Measurements from ENCODE around the gene TWIST1. TPM values are rescaled to one million over a fixed set of nuclear protein-coding genes. Genes with fewer than 3 reads are reported as not detected.

The TWIST1 gene
- total RNA-seq, 1 donor from 2014 or later = 11.5 TPM

GRCh38 chr7:19144661-19145433 is 27.4 kb upstream of the TWIST1 start, which contains the start of gene FERD3L:
FERD3L (minus strand) TSS chr7:19145421; CDS start chr7:19145362, 59 bp downstream.
- no peaks in the 10 kb centered on the region for H3K27me3 ChIP-seq
- intact Hi-C loops (cut with DNase I) = no loop called here

DNA sequence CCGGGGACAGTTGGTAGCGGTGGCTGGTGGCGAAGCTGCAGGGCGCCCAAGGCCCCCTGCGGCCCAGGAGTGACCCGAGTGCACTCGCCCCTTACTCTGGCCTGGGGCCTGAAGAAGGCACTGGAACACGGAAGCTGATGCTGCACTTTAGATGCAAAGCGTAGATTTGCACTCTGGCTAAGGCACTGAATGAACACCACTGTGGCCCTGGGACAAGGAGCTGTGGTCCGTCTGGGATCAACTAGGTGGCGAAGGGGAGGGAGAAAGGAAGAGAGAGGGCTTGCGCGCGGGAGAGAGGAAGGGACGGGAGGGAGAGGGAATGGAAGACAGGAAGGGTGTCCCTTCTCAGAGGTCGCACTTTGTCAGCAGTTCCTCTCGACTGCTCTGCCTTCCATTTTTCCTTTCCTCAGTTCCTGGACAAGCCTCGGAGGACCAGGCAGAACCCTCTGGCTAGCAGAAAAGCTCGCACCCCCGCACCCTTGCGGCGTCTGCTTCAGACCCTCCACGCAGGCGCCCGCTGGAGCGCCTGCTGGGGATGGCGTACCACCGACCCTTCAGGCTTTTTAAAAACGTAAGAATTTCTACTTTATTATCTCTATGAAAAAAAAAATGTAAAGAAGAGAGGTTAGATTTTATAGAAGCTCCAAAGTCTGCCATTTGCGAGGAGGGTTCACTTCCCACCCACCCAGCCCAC is 26.6 kb upstream of the TWIST1 start:
- intact Hi-C loops (cut with DNase I) = no loop called here
- Histone ChIP-seq H3K27ac (no peak overlapping the region), H3K4me3 (no peak overlapping the region), H3K27me3 (no peaks in the 10 kb centered on the region), H3K36me3 (no peaks in the 10 kb centered on the region), H3K4me1 (peaks cover 6% of the 10 kb centered on the region), H3K9me3 (no peaks in the 10 kb centered on the region)
- no peak for DNase-seq (ENCODE audit: extremely low spot score in 2 of 2)
- TF ChIP-seq CTCF (IDR thresholded peaks at IDR 0.05) (no peak), POLR2AphosphoS5 (IDR thresholded peaks at IDR 0.05; ENCODE audit: insufficient read depth in 1 of 2, low read depth in 1 of 2) (no peak), POLR2A (IDR thresholded peaks at IDR 0.05) (no peak)

More at GRCh38 chr7:19144661-19145433, 27.4 kb upstream of the TWIST1 start, which contains the start of gene FERD3L:
- TF ChIP-seq CTCF (IDR thresholded peaks at IDR 0.05) (no peak), POLR2AphosphoS5 (IDR thresholded peaks at IDR 0.05; ENCODE audit: insufficient read depth in 1 of 2, low read depth in 1 of 2) (no peak), POLR2A (IDR thresholded peaks at IDR 0.05) (no peak)
- Histone ChIP-seq H3K9me3 (no peaks in the 10 kb centered on the region), H3K36me3 (no peaks in the 10 kb centered on the region), H3K4me1 (peaks cover 6% of the 10 kb centered on the region), H3K27ac (no peak within 1 kb of the TSS), H3K4me3 (peak within 1 kb of the TSS in 1 of 2 donors; percentile 13)
- DNase-seq (ENCODE audit: extremely low spot score in 2 of 2) = no peak

- DNase-seq (ENCODE audit: extremely low spot score in 2 of 2) = no peak
- no peaks in the 10 kb centered on the region for H3K27me3 ChIP-seq
- H3K4me1 ChIP-seq = peaks cover 6% of the 10 kb centered on the region
- no peaks in the 10 kb centered on the region for H3K9me3 ChIP-seq
- no peak for TF ChIP-seq POLR2A (IDR thresholded peaks at IDR 0.05)
- no peak for TF ChIP-seq CTCF (IDR thresholded peaks at IDR 0.05)
- TF ChIP-seq POLR2AphosphoS5 (IDR thresholded peaks at IDR 0.05; ENCODE audit: insufficient read depth in 1 of 2, low read depth in 1 of 2) = no peak
- H3K27ac ChIP-seq = no peak overlapping the region
- H3K36me3 ChIP-seq = no peaks in the 10 kb centered on the region
- H3K4me3 ChIP-seq = no peak overlapping the region
- intact Hi-C loops (cut with DNase I) = no loop called here
Measured at GRCh38 chr7:19139706-19140327, 22.4 kb upstream of the TWIST1 start.

- intact Hi-C loops (cut with DNase I) = no loop called here
Measured at GRCh38 chr7:19133886-19134285, 16.4 kb upstream of the TWIST1 start.

More at GRCh38 chr7:19133886-19134285, 16.4 kb upstream of the TWIST1 start:
- H3K36me3 ChIP-seq = no peaks in the 10 kb centered on the region
- H3K4me3 ChIP-seq = no peak overlapping the region
- DNase-seq (ENCODE audit: extremely low spot score in 2 of 2) = no peak
- TF ChIP-seq CTCF (IDR thresholded peaks at IDR 0.05) (no peak), POLR2A (IDR thresholded peaks at IDR 0.05) (no peak), POLR2AphosphoS5 (IDR thresholded peaks at IDR 0.05; ENCODE audit: insufficient read depth in 1 of 2, low read depth in 1 of 2) (no peak)
- H3K27me3 ChIP-seq = no peaks in the 10 kb centered on the region
- no peak overlapping the region for H3K27ac ChIP-seq
- H3K4me1 ChIP-seq = no peaks in the 10 kb centered on the region
- no peaks in the 10 kb centered on the region for H3K9me3 ChIP-seq
